Measurements from ENCODE around the gene PCDHB15. TPM values are rescaled to one million over a fixed set of nuclear protein-coding genes. Genes with fewer than 3 reads are reported as not detected.
A peak's percentile ranks its signal among the peaks of the same experiment; 100 is the strongest.
"Not testable (repeated sequence)": the region's sequence is repeated elsewhere in the genome, so short reads cannot be mapped to it uniquely, and the experiment has no call there.

The PCDHB15 gene
- total RNA-seq (2021) (1.2 and 2.3 TPM in 2 replicates), Bru-seq, nascent RNA (percentile 58 among the genes with signal in this experiment), BruChase-seq, experiment 1, labeled RNA remaining after a 2-hour chase (percentile 72 among the genes with signal in this experiment), BruChase-seq, experiment 2, labeled RNA remaining after a 6-hour chase (percentile 70 among the genes with signal in this experiment)
- long read RNA-seq, full-length matches to known transcripts: 3 of 3 reads
- long read RNA-seq, partial matches to known transcripts: 0 of 3 reads
- long read RNA-seq, other reads (novel, unspliced or antisense): 0 of 3 reads

DNA sequence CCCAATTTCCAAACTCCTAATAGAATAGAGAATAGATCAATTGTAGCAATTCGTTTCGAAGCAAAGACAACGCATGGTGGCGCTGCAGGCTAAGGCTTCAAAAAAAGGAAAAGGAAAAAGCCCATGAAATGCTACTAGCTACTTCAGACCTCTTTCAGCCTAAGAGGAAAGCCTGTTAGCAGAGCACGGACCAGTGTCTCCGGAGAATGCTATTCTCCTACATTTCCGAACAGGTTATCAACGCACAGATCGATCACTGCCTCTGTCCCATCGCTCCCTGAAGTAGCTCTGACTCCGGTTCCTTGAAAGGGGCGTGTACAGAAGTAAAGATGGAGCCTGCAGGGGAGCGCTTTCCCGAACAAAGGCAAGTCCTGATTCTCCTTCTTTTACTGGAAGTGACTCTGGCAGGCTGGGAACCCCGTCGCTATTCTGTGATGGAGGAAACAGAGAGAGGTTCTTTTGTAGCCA is at the start of gene PCDHB15:
PCDHB15 (plus strand) TSS at position 146 of the 468 bp plus-strand sequence; CDS start at position 330, 184 bp downstream.
- H3K27me3 ChIP-seq (replicated peaks; ENCODE audit: insufficient read depth, low read depth, low read length, poor library complexity): no peaks in the 10 kb centered on the region
- H3K9me3 ChIP-seq (ENCODE audit: low read depth, low read length, poor library complexity, severe bottlenecking): peaks cover 48% of the 10 kb centered on the region
- no TSS peak for BruUV-seq (replicated peaks)
- H3K4me3 ChIP-seq (ENCODE audit: low read depth, low read length, poor library complexity, severe bottlenecking): no peak within 1 kb of the TSS
- ChIA-PET POLR2A (ENCODE audit: low non-redundant PET) (interaction anchor here (0.5 kb wide), 1 partner anchor 312 kb away, joined by 3 read pairs; no protein-coding TSS in a partner anchor), CTCF (interaction anchor here (0.6 to 1.6 kb wide), 5 partner anchors 22 to 319 kb away, joined by 3 to 8 read pairs (median 6); partner anchors contain the start of genes PCDHB14 and PCDHGB1)
- H3K27ac ChIP-seq (ENCODE audit: low read depth, low read length, poor library complexity, severe bottlenecking): no peak within 1 kb of the TSS
- DNase-seq (ENCODE audit: low spot score): peak; percentile 51
- TF ChIP-seq, protein P1, sequence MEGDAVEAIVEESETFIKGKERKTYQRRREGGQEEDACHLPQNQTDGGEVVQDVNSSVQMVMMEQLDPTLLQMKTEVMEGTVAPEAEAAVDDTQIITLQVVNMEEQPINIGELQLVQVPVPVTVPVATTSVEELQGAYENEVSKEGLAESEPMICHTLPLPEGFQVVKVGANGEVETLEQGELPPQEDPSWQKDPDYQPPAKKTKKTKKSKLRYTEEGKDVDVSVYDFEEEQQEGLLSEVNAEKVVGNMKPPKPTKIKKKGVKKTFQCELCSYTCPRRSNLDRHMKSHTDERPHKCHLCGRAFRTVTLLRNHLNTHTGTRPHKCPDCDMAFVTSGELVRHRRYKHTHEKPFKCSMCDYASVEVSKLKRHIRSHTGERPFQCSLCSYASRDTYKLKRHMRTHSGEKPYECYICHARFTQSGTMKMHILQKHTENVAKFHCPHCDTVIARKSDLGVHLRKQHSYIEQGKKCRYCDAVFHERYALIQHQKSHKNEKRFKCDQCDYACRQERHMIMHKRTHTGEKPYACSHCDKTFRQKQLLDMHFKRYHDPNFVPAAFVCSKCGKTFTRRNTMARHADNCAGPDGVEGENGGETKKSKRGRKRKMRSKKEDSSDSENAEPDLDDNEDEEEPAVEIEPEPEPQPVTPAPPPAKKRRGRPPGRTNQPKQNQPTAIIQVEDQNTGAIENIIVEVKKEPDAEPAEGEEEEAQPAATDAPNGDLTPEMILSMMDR (conservative IDR thresholded peaks at IDR 0.05; ENCODE audit: low read depth, low read length): peak; percentile 51
- TF ChIP-seq EZH2 (IDR thresholded peaks at IDR 0.05; ENCODE audit: borderline replicate concordance, low read depth, low read length, poor library complexity, severe bottlenecking): no peak
- intact Hi-C loops (cut with micrococcal nuclease; ENCODE audit: unreplicated experiment): no loop called here
- H3K4me1 ChIP-seq (ENCODE audit: insufficient read depth, low read length, poor library complexity, severe bottlenecking): peaks cover 7% of the 10 kb centered on the region
- H3K36me3 ChIP-seq (ENCODE audit: insufficient read depth, low read length, poor library complexity, severe bottlenecking): no peaks in the 10 kb centered on the region

DNA sequence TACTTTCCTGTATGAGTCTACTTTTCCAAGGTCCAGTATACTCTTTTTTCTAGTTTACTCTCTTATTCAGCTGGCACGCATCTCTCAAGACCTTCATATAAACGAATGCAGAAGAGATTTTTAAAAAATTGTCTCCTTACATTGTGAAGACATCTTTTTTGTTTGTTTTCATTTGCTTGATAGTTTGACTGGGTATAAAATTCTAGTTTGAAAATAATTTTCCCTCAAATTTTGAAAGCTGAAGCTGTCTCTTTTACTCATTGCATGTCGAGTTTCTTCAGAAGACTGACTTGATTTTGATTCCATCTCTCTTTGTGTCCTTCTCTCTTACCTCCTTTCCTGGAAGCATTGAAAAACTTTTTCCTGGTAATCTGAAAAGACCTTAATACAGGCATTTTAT is 48.8 kb upstream of the PCDHB15 start:
- intact Hi-C loops (cut with micrococcal nuclease; ENCODE audit: unreplicated experiment): no loop called here
- ChIA-PET CTCF (no interaction called here), POLR2A (ENCODE audit: low non-redundant PET) (no interaction called here)
- no peak for DNase-seq (ENCODE audit: low spot score)
- no peak for TF ChIP-seq EZH2 (IDR thresholded peaks at IDR 0.05; ENCODE audit: borderline replicate concordance, low read depth, low read length, poor library complexity, severe bottlenecking)
- TF ChIP-seq, protein P1 (conservative IDR thresholded peaks at IDR 0.05; ENCODE audit: low read depth, low read length): no peak
- Histone ChIP-seq H3K36me3 (ENCODE audit: insufficient read depth, low read length, poor library complexity, severe bottlenecking) (no peaks in the 10 kb centered on the region), H3K4me3 (ENCODE audit: low read depth, low read length, poor library complexity, severe bottlenecking) (no peak overlapping the region), H3K27me3 (replicated peaks; ENCODE audit: insufficient read depth, low read depth, low read length, poor library complexity) (no peaks in the 10 kb centered on the region), H3K4me1 (ENCODE audit: insufficient read depth, low read length, poor library complexity, severe bottlenecking) (no peaks in the 10 kb centered on the region), H3K27ac (ENCODE audit: low read depth, low read length, poor library complexity, severe bottlenecking) (no peak overlapping the region), H3K9me3 (ENCODE audit: low read depth, low read length, poor library complexity, severe bottlenecking) (peaks cover 19% of the 10 kb centered on the region)
- BruUV-seq (replicated peaks): no TSS peak

DNA sequence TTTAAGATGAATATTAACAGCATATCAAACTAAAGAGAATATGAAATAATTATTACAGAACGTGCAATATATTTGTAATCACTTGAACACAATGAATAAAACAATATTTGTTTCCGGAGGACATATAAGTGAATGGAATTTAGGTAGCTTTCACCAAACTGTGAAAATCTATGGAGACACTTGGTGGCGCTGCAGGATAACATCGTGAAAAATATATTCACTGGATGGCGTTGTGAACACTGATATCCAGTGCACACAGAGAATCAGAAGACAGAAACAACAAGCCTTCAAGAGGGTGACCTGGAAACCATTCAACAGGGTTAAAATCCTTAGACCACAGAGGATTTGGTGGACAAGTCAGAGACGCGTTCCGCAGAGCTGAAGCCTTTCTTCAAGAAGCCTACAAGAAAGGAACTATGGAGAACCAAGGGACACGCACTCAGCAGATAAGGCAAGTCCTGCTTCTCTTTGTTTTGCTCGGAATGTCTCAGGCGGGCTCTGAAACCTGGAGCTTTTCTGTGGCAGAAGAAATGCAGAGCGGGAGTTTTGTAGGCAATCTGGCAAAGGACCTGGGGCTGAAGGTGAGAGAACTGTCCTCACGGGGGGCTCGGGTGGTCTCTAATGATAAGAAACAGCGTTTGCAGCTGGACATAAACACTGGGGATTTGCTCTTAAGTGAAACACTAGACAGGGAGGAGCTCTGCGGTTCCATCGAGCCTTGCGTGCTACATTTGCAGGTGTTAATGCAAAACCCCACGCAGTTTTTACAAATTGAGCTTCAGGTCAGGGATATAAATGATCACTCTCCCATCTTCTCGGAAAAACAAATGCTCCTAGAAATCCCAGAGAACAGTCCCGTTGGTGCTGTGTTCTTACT is 45.6 kb upstream of the PCDHB15 start, which contains the start of gene PCDHB11:
PCDHB11 (plus strand) TSS at position 269 of the 877 bp plus-strand sequence; CDS start at position 417, 148 bp downstream.
- Histone ChIP-seq H3K4me3 (ENCODE audit: low read depth, low read length, poor library complexity, severe bottlenecking) (peak within 1 kb of the TSS; percentile 54), H3K27ac (ENCODE audit: low read depth, low read length, poor library complexity, severe bottlenecking) (peak within 1 kb of the TSS; percentile 77), H3K36me3 (ENCODE audit: insufficient read depth, low read length, poor library complexity, severe bottlenecking) (no peaks in the 10 kb centered on the region), H3K4me1 (ENCODE audit: insufficient read depth, low read length, poor library complexity, severe bottlenecking) (no peaks in the 10 kb centered on the region), H3K27me3 (replicated peaks; ENCODE audit: insufficient read depth, low read depth, low read length, poor library complexity) (no peaks in the 10 kb centered on the region), H3K9me3 (ENCODE audit: low read depth, low read length, poor library complexity, severe bottlenecking) (peaks cover 19% of the 10 kb centered on the region)
- intact Hi-C loops (cut with micrococcal nuclease; ENCODE audit: unreplicated experiment): loop anchor here (1.0 kb wide), 1 partner anchor 361 kb away; no protein-coding TSS in a partner anchor
- TF ChIP-seq, protein P1 (conservative IDR thresholded peaks at IDR 0.05; ENCODE audit: low read depth, low read length): peak; percentile 85
- no peak for TF ChIP-seq EZH2 (IDR thresholded peaks at IDR 0.05; ENCODE audit: borderline replicate concordance, low read depth, low read length, poor library complexity, severe bottlenecking)
- BruUV-seq (replicated peaks): TSS peak; percentile 70
- POLR2A ChIA-PET (ENCODE audit: low non-redundant PET): no interaction called here
- DNase-seq (ENCODE audit: low spot score): peak; percentile 84
- CTCF ChIA-PET: interaction anchor here (0.5 to 1.9 kb wide), 12 partner anchors 9 to 368 kb away, joined by 3 to 9 read pairs (median 5); partner anchors contain the start of genes PCDHB14, PCDHB16, PCDHB8 and PCDHB9

DNA sequence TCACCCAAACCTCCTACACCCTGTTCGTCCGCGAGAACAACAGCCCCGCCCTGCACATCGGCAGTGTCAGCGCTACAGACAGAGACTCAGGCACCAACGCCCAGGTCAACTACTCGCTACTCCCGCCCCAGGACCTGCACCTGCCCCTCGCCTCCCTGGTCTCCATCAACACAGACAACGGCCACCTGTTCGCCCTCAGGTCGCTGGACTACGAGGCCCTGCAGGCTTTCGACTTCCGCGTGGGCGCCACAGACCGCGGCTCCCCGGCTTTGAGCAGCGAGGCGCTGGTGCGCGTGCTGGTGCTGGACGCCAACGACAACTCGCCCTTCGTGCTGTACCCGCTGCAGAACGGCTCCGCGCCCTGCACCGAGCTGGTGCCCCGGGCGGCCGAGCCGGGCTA is 44.1 kb upstream of the PCDHB15 start:
- POLR2A ChIA-PET (ENCODE audit: low non-redundant PET); H3K27ac ChIP-seq (ENCODE audit: low read depth, low read length, poor library complexity, severe bottlenecking); DNase-seq (ENCODE audit: low spot score); H3K27me3 ChIP-seq (replicated peaks; ENCODE audit: insufficient read depth, low read depth, low read length, poor library complexity); H3K4me1 ChIP-seq (ENCODE audit: insufficient read depth, low read length, poor library complexity, severe bottlenecking); intact Hi-C loops (cut with micrococcal nuclease; ENCODE audit: unreplicated experiment); H3K36me3 ChIP-seq (ENCODE audit: insufficient read depth, low read length, poor library complexity, severe bottlenecking); H3K4me3 ChIP-seq (ENCODE audit: low read depth, low read length, poor library complexity, severe bottlenecking); BruUV-seq (replicated peaks): not testable (repeated sequence)
- H3K9me3 ChIP-seq (ENCODE audit: low read depth, low read length, poor library complexity, severe bottlenecking): peaks cover 15% of the 10 kb centered on the region
- CTCF ChIA-PET: interaction anchor here (0.6 kb wide), 1 partner anchor 689 kb away, joined by 3 read pairs; no protein-coding TSS in a partner anchor
